K562 (cell line): Measurements from ENCODE around the gene TAF12. TPM values are rescaled to one million over a fixed set of nuclear protein-coding genes. Genes with fewer than 3 reads are reported as not detected.

Source experiments
- ATAC-seq: fragments of 200-7000 bp; cut with Tn5 transposase; 3 replicates; pipeline ENCODE4 v1.9.1; 2020; ENCODE audit warnings: moderate library complexity
- Bru-seq: library from RNA; stranded (reverse); fragments of 400-500 nt; gene quantifications from one replicate; lab custom pipeline; 2021; lab: Mats Ljungman, UMichigan
- BruChase-seq, 2 experiments: library from RNA; stranded (reverse); fragments of 400-500 nt; gene quantifications; one replicate each; lab custom pipeline; 2021; lab: Mats Ljungman, UMichigan
- BruUV-seq: library from RNA; stranded (reverse); fragments of 400-500 nt; replicated peaks from 2 replicates; lab custom pipeline; 2021; lab: Mats Ljungman, UMichigan
- CTCF ChIA-PET: fragments of 300-600 bp; formaldehyde crosslinking; extraction: SDS; loops from one replicate; lab custom pipeline; 2021; ENCODE audit warnings: low intra/inter-chr PET ratio; lab: Yijun Ruan, JAX
- POLR2A ChIA-PET: fragments of 300-600, 350-650 bp; sonication (Branson Sonifier 250); formaldehyde crosslinking; extraction: SDS; loops from one replicate; lab custom pipeline; 2021; ENCODE audit warnings: antibody characterized with exemption, inconsistent platforms; lab: Yijun Ruan, JAX
- DNase-seq, 4 experiments: peaks; one replicate each; pipeline versions ENCODE4 v3.0.0 to v3.0.0-alpha.2; 2011 to 2018; ENCODE audit warnings: low spot score in 3 of 4, mixed read lengths in 3 of 4; ENCODE audit errors: extremely low read depth in 1 of 4
- FAIRE-seq: peaks from 2 replicates; lab custom pipeline; 2011; peaks lifted over from hg19 to GRCh38; lab: Jason Lieb, UNC
- H2AFZ ChIP-seq: 2 replicates; pipeline ENCODE4 v1.6.0; 2011; ENCODE audit warnings: low read depth, low read length, control low read depth, inconsistent platforms
- H3K27ac ChIP-seq: fragments of 200-600 bp; 3 replicates; pipeline ENCODE4 v1.8.0; 2011; ENCODE audit warnings: low read depth, mild to moderate bottlenecking, control low read depth, inconsistent platforms, low read length, moderate library complexity, mixed read lengths; ENCODE audit errors: extremely low read depth
- H3K27me3 ChIP-seq, 2 experiments: fragments of 300-600 bp in 1 of 2; 2 replicates in 1 of 2; 3 replicates in 1 of 2; pipeline versions ENCODE4 v1.6.0 to v1.8.0; 2011; ENCODE audit warnings: inconsistent platforms in 2 of 2, low read length in 2 of 2, mild to moderate bottlenecking in 1 of 2, mixed read lengths in 1 of 2, moderate library complexity in 1 of 2; ENCODE audit not compliant: control insufficient read depth in 2 of 2, insufficient read depth in 2 of 2
- H3K36me3 ChIP-seq: fragments of 300-600 bp; 3 replicates; pipeline ENCODE4 v1.8.0; 2011; ENCODE audit warnings: mild to moderate bottlenecking, low read length, inconsistent platforms; ENCODE audit not compliant: control insufficient read depth, insufficient read depth
- H3K4me1 ChIP-seq, 2 experiments: fragments of 200-600 bp in 1 of 2; replicated peaks in 1 of 2; 2 replicates in 1 of 2; 3 replicates in 1 of 2; pipeline versions ENCODE4 v1.5.1 to v1.8.0; 2011; ENCODE audit warnings: inconsistent platforms in 2 of 2, low read length in 2 of 2, mild to moderate bottlenecking in 1 of 2, mixed read lengths in 1 of 2, moderate library complexity in 1 of 2; ENCODE audit not compliant: control insufficient read depth in 2 of 2, insufficient read depth in 2 of 2
- H3K4me2 ChIP-seq: 2 replicates; pipeline ENCODE4 v1.6.1; 2011; ENCODE audit warnings: low read length, control low read depth, inconsistent platforms, mixed read lengths; ENCODE audit not compliant: insufficient read depth
- H3K4me3 ChIP-seq: fragments of 200-600 bp; sonication (generic), shearing (Covaris generic); 2 replicates; pipeline ENCODE4 v1.5.1; 2016; ENCODE audit warnings: control low read depth, inconsistent platforms
- H3K79me2 ChIP-seq: fragments of 200-600 bp; 3 replicates; pipeline ENCODE4 v1.8.0; 2011; ENCODE audit warnings: low read length, inconsistent platforms; ENCODE audit not compliant: control insufficient read depth, insufficient read depth
- H3K9ac ChIP-seq, 2 experiments: 2 replicates each; pipeline versions ENCODE4 v1.6.0 to v1.6.1; 2011; ENCODE audit warnings: low read depth in 2 of 2, low read length in 2 of 2, control low read depth in 1 of 2, inconsistent platforms in 1 of 2, mild to moderate bottlenecking in 1 of 2, mixed read lengths in 1 of 2; ENCODE audit not compliant: insufficient read depth in 1 of 2
- H3K9me1 ChIP-seq: one replicate; pipeline ENCODE4 v1.6.0; 2011; ENCODE audit warnings: inconsistent platforms, mild to moderate bottlenecking, low read length, moderate library complexity; ENCODE audit not compliant: control insufficient read depth, insufficient read depth
- H3K9me3 ChIP-seq: replicated peaks from 2 replicates; pipeline ENCODE4 v1.5.1; 2011; ENCODE audit warnings: low read depth, low read length, inconsistent platforms; ENCODE audit not compliant: control insufficient read depth, insufficient read depth
- H4K20me1 ChIP-seq: replicated peaks from 2 replicates; pipeline ENCODE4 v1.6.1; 2011; ENCODE audit warnings: low read length, inconsistent platforms, mixed read lengths; ENCODE audit not compliant: control insufficient read depth, insufficient read depth
- ATF1 ChIP-seq, 2 experiments: fragments of 450-650 bp in 1 of 2; IDR thresholded peaks; 2 replicates each; pipeline ENCODE4 v1.6.1; 2016; ENCODE audit warnings: missing compliant biosample characterization in 1 of 2, missing genetic modification characterization in 1 of 2
- CBX2 ChIP-seq: fragments of 200-600 bp; sonication (generic); IDR thresholded peaks from one replicate; pipeline ENCODE4 v1.6.1; 2012; ENCODE audit warnings: mild to moderate bottlenecking, low read length, inconsistent platforms; ENCODE audit not compliant: insufficient read depth, poor library complexity, severe bottlenecking
- RCOR1 ChIP-seq, 2 experiments: IDR thresholded peaks; 2 replicates each; pipeline ENCODE4 v1.6.1; 2012; ENCODE audit warnings: low read depth in 2 of 2, low read length in 2 of 2, borderline replicate concordance in 1 of 2, improper control_type of control experiment in 1 of 2
- ZBTB11 ChIP-seq, 3 experiments: fragments of 200-800 bp in 1 of 3; fragments of 250-450 bp in 1 of 3; fragments of 450-650 bp in 1 of 3; sonication (Bioruptor Pico) in 1 of 3; sonication (Bioruptor generic) in 1 of 3; formaldehyde crosslinking in 1 of 3; IDR thresholded peaks; 2 replicates each; pipeline versions ENCODE4 v1.6.1 to v1.8.0; 2016 to 2022; ENCODE audit warnings: mild to moderate bottlenecking in 2 of 3, missing genetic modification characterization in 2 of 3, missing compliant biosample characterization in 1 of 3, moderate library complexity in 1 of 3
- ZBTB12 ChIP-seq: fragments of 250-450 bp; sonication (Bioruptor Pico); IDR thresholded peaks from 2 replicates; pipeline ENCODE4 v1.4.0; 2020
- ZNF197 ChIP-seq: fragments of 200-800 bp; sonication (Bioruptor generic); IDR thresholded peaks from 2 replicates; pipeline ENCODE4 v1.6.1; 2016; ENCODE audit warnings: low read depth, missing genetic modification characterization, missing compliant biosample characterization
- WGBS: fragments of 100-300 bp; shearing (Covaris generic); methylation state at CpG from one replicate; pipeline ENCODE4 v1.1.6; 2016; ENCODE audit warnings: low coverage, mixed read lengths; ENCODE audit not compliant: insufficient coverage; ENCODE audit errors: missing lambda C conversion rate; 5-methylcytosine and 5-hydroxymethylcytosine counted together
- in situ Hi-C: fragments of 300-500 bp; cut with MboI; formaldehyde crosslinking; loops from 4 replicates; pipeline ENCODE4 v1.15.0; 2018; ENCODE audit warnings: inconsistent platforms, mixed read lengths
- intact Hi-C: fragments of 100-400 bp; cut with micrococcal nuclease; formaldehyde crosslinking; loops from 2 replicates; pipeline ENCODE4 v1.14.2; 2022
- long read RNA-seq, 3 experiments: library from polyadenylated mRNA in 2 of 3; library from RNA in 1 of 3; unstranded in 2 of 3; stranded (forward) in 1 of 3; transcript quantifications; one replicate each; pipeline ENCODE4 v2.0.0, GENCODE V29; 2019 to 2022
- polyA minus RNA-seq, 3 experiments: library from RNA; depleted of rRNA, polyadenylated mRNA; stranded (reverse); fragments of >200 nt; gene quantifications; 2 replicates each; pipeline ENCODE4 v1.2.3, GENCODE V29; 2011
- polyA plus RNA-seq, 8 experiments: library from polyadenylated mRNA; depleted of rRNA in 4 of 8; stranded (reverse) in 5 of 8; unstranded in 3 of 8; fragments of >200 nt; fragmentation: Nextera tagmentation in 2 of 8; fragmentation: Illumina TruSeq in 1 of 8; extraction: Ambion mirVana in 2 of 8; extraction: Trizol in 1 of 8; gene quantifications; 2 replicates each; pipeline versions ENCODE4 v1.2.1 to v1.2.3, GENCODE V29; 2011 to 2014; ENCODE audit warnings: inconsistent platforms in 1 of 8, missing spikeins in 1 of 8
- total RNA-seq, 7 experiments: library from RNA; depleted of rRNA in 6 of 7; stranded (reverse); fragments of >200 nt in 6 of 7; fragmentation: Illumina TruSeq in 2 of 7; extraction: Trizol in 2 of 7; gene quantifications; 2 replicates each; pipeline versions ENCODE4 v1.2.1 to v1.2.3, GENCODE V29; 2011 to 2021; ENCODE audit warnings: low replicate concordance in 1 of 7

The TAF12 gene, protein sequence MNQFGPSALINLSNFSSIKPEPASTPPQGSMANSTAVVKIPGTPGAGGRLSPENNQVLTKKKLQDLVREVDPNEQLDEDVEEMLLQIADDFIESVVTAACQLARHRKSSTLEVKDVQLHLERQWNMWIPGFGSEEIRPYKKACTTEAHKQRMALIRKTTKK
- total RNA-seq (2011; cell fraction: chromatin; rRNA removed; ENCODE audit: low replicate concordance), result 24.0 and 25.4 TPM in 2 replicates
- 18.0 and 20.3 TPM in 2 replicates for total RNA-seq (2011; cell fraction: nucleolus; rRNA removed)
- 27.7 and 36.2 TPM in 2 replicates for total RNA-seq (2011; cell fraction: nucleoplasm; rRNA removed)
- total RNA-seq (2014; rRNA removed) (49.6 and 49.9 TPM in 2 replicates), total RNA-seq (2014; rRNA removed; fragmentation: Illumina TruSeq; extraction: Trizol) (43.2 and 46.4 TPM in 2 replicates), total RNA-seq (2015; rRNA removed; fragmentation: Illumina TruSeq; extraction: Trizol) (43.4 and 45.1 TPM in 2 replicates), total RNA-seq (2021) (31.6 and 33.3 TPM in 2 replicates), polyA plus RNA-seq (2011; rRNA removed) (64.1 and 69.3 TPM in 2 replicates), polyA plus RNA-seq (2014; fragmentation: Illumina TruSeq; extraction: Trizol) (44.2 and 53.0 TPM in 2 replicates), polyA plus RNA-seq (2014; fragmentation: Nextera tagmentation; extraction: Ambion mirVana) (10 to 100 TPM; 77.8 to 89.0 TPM), polyA plus RNA-seq (2014; rRNA removed) (50.5 and 68.4 TPM in 2 replicates), polyA minus RNA-seq (2011; rRNA and poly(A)+ RNA removed) (46.5 and 54.0 TPM in 2 replicates), Bru-seq, nascent RNA (percentile 75 among the genes with signal in this experiment), BruChase-seq, experiment 1, labeled RNA remaining after a 2-hour chase (percentile 69 among the genes with signal in this experiment), BruChase-seq, experiment 2, labeled RNA remaining after a 6-hour chase (percentile 68 among the genes with signal in this experiment)
- 30.6 and 50.2 TPM in 2 replicates for polyA plus RNA-seq (2011; cell fraction: cytosol; rRNA removed)
- polyA plus RNA-seq (2011; cell fraction: nucleus; rRNA removed), result 17.4 and 29.2 TPM in 2 replicates
- 42.8 and 59.6 TPM in 2 replicates for polyA plus RNA-seq (2012)
- 8.3 and 15.7 TPM in 2 replicates for polyA minus RNA-seq (2011; cell fraction: cytosol; rRNA and poly(A)+ RNA removed)
- 7.0 and 14.2 TPM in 2 replicates for polyA minus RNA-seq (2011; cell fraction: nucleus; rRNA and poly(A)+ RNA removed)
- long read RNA-seq, experiment 1, transcript TAF12-202 (6 exons, 1,334 nt), result major isoform, 99 of 120 reads
- long read RNA-seq, experiment 1, partial matches to known transcripts, result 9 of 120 reads
- long read RNA-seq, experiment 1, other reads (novel, unspliced or antisense), result 10 of 120 reads
- long read RNA-seq, experiment 2, transcript TAF12-202 (6 exons, 1,334 nt), result major isoform, 33 of 44 reads
- long read RNA-seq, experiment 2, partial matches to known transcripts, result 7 of 44 reads
- long read RNA-seq, experiment 2, other reads (novel, unspliced or antisense), result 2 of 44 reads
- long read RNA-seq, experiment 3, transcript TAF12-202 (6 exons, 1,334 nt), result major isoform, 55 of 62 reads
- long read RNA-seq, experiment 3, partial matches to known transcripts, result 3 of 62 reads
- long read RNA-seq, experiment 3, other reads (novel, unspliced or antisense), result 3 of 62 reads

DNA sequence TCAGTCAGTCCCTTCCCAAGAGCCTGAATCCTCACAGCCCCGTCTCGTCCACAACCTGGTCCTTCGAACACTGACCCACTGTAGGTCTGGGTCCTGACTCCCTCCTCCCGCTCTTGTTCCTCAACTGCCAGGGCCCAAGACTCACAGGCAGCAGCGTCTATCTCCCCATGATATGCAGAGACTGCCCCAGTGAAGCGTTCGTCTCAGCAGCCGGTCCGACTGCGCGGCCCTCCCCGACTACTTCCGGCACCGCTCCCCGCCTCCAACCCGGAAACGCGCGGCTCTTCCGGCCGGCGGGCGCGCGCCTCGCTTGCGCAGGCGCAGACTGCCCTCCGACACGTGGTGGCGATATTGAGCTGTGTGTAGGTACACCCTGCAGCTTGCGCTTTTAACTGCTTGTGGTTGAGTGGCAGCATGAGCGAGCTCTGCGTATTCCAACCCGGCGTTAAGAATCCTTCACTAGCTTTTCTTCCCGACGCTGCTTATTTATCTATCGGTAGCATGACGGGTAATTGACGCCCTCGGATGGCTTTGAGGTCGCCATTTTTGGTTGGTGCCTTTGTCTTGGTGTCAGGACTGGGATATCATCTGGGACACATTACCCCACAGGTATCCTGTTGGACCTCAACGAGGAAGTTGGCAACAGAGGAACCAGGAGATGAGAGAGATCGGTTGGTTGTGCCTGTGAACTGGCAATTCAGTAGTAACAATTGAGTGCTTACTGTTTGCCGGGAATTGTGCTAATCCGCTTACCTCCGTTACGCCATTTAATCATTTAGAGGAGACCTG lies at the start of gene TAF12:
TAF12 (minus strand) TSS at position 221 of the 789 bp plus-strand sequence. CDS start 20,986 bp downstream, outside the sequence.
- H3K9me1 ChIP-seq, result no peaks in the 10 kb centered on the region
- intact Hi-C loops, result loop anchor here (1.0 to 10.0 kb wide), 4 partner anchors 61 to 542 kb away; partner anchors contain the start of genes ATP5IF1, DNAJC8 and SRSF4
- under 1% methylated on average over 49 of the region's 49 CpGs for WGBS
- BruUV-seq, result TSS peak; percentile 97
- H2AFZ ChIP-seq, result peak within 1 kb of the TSS; percentile 91
- peak within 1 kb of the TSS; percentile 95 for H3K27ac ChIP-seq
- H3K9ac ChIP-seq, result peak within 1 kb of the TSS; percentile 95 to 96
- H3K4me2 ChIP-seq, result peak within 1 kb of the TSS; percentile 94
- ChIA-PET CTCF (interaction anchor here (0.6 to 1.3 kb wide), 4 partner anchors 114 to 1086 kb away, joined by 3 to 8 read pairs (median 4); no protein-coding TSS in a partner anchor), POLR2A (interaction anchor here (0.6 to 5.8 kb wide), 33 partner anchors 12 to 1230 kb away, joined by 3 to 66 read pairs (median 4); partner anchors contain the start of genes GMEB1 and YTHDF2)
- FAIRE-seq (peak; percentile 93), DNase-seq (peak; percentile 90 to 98 (median 94)), ATAC-seq (peak; percentile 89)
- H3K9me3 ChIP-seq, result no peaks in the 10 kb centered on the region
- no peaks in the 10 kb centered on the region for H4K20me1 ChIP-seq
- in situ Hi-C loops, result no loop called here
- H3K4me3 ChIP-seq, result peak within 1 kb of the TSS; percentile 79
- peaks cover 36 to 39% of the 10 kb centered on the region in 2 experiments; a peak in 4 of 5 replicates for H3K4me1 ChIP-seq
- H3K79me2 ChIP-seq, result peaks cover 56% of the 10 kb centered on the region
- no peaks in the 10 kb centered on the region for H3K27me3 ChIP-seq
- H3K36me3 ChIP-seq, result peaks cover 15% of the 10 kb centered on the region
- no peak; the same call in 1 of the 2 replicates for TF ChIP-seq ZBTB12 (CRISPR knock-in tag)
- peak in 2 of 3 experiments; percentile 91 to 98; a peak in 5 of 6 replicates for TF ChIP-seq ZBTB11 (CRISPR knock-in tag; IDR thresholded peaks at IDR 0.05)
- TF ChIP-seq ZNF197 (CRISPR knock-in tag), result no peak
- peak in 1 of 2 experiments; percentile 44; a peak in 1 of 4 replicates for TF ChIP-seq RCOR1 (IDR thresholded peaks at IDR 0.05; ENCODE audit: borderline replicate concordance in 1 of 2, low read depth in 2 of 2, low read length in 2 of 2)
- no peak; the same call in 1 of the 2 replicates for TF ChIP-seq ATF1 (CRISPR knock-in tag; IDR thresholded peaks at IDR 0.05)
- peak; percentile 86 for TF ChIP-seq ATF1 (tag; IDR thresholded peaks at IDR 0.05)
- no peak for TF ChIP-seq CBX2
